ENCODE data around the gene AXIN2. TPM values are rescaled to one million over a fixed set of nuclear protein-coding genes. Genes with fewer than 3 reads are reported as not detected.

The AXIN2 gene
- total and polyA plus RNA-seq, 10 of the 15 experiments (the other 5 are each of a cell fraction or from before 2014, with no cell fraction given) = 0.47 to 7.8 (median 3.1) TPM

- Histone ChIP-seq H3K9ac (ENCODE audit: control insufficient read depth, insufficient read depth, low read length) (no peak overlapping the region; the same call in 1 of the 2 replicates), H3K79me2 (ENCODE audit: control insufficient read depth, insufficient read depth, low read length) (no peaks in the 10 kb centered on the region), H3K4me3 (no peak overlapping the region), H2AFZ (ENCODE audit: control insufficient read depth, low read depth, low read length) (peak overlapping the region; percentile 11; the same call in 1 of the 2 replicates), H3K27me3 (replicated peaks in 1 of 2; ENCODE audit: control insufficient read depth in 2 of 2, insufficient read depth in 2 of 2, low read length in 1 of 2) (no peaks in the 10 kb centered on the region), H3K36me3 (ENCODE audit: control insufficient read depth in 2 of 2, insufficient read depth in 2 of 2, low read length in 1 of 2) (no peaks in the 10 kb centered on the region), H3K27ac (ENCODE audit: control insufficient read depth, insufficient read depth) (no peak overlapping the region), H3K4me1 (ENCODE audit: control insufficient read depth, insufficient read depth, low read length) (no peaks in the 10 kb centered on the region), H3K9me3 (replicated peaks; ENCODE audit: control insufficient read depth, insufficient read depth, low read length) (no peaks in the 10 kb centered on the region; the same call in 2 of the 3 replicates), H4K20me1 (ENCODE audit: control insufficient read depth, insufficient read depth) (no peaks in the 10 kb centered on the region), H3K4me2 (ENCODE audit: control insufficient read depth, insufficient read depth) (no peak overlapping the region)
- RAD21 ChIA-PET (ENCODE audit: unreplicated experiment) = no interaction called here
- SMC1A ChIA-PET (ENCODE audit: uncharacterized antibody, unreplicated experiment) = interaction anchor here (1.1 kb wide), 1 partner anchor 114 kb away, joined by 3 read pairs; no protein-coding TSS in a partner anchor
- peak; percentile 58 for ATAC-seq
- DNase-seq (ENCODE audit: low read depth, low spot score) = no peak
- POLR2A ChIA-PET = no interaction called here
- no peak for FAIRE-seq
- intact Hi-C loops (cut with micrococcal nuclease; ENCODE audit: unreplicated experiment) = no loop called here
- in situ Hi-C loops (cut with MboI) = no loop called here
- BruUV-seq (replicated peaks) = no TSS peak
- TF ChIP-seq WRNIP1 (IDR thresholded peaks at IDR 0.05; ENCODE audit: borderline replicate concordance, low read depth, low read length) (no peak), NFYB (IDR thresholded peaks at IDR 0.05; ENCODE audit: insufficient read depth, low read depth, low read length) (peak; percentile 69), JUNB (IDR thresholded peaks at IDR 0.05) (no peak), ZNF687 (IDR thresholded peaks at IDR 0.05) (no peak), SMAD5 (IDR thresholded peaks at IDR 0.05; ENCODE audit: low read depth) (no peak), RAD51 (IDR thresholded peaks at IDR 0.05) (0 out of 2 replicates have a peak, but pooled peaks have one; percentile 34), HDAC6 (IDR thresholded peaks at IDR 0.05; ENCODE audit: unreplicated experiment) (no peak), POU2F2 (IDR thresholded peaks at IDR 0.05; ENCODE audit: borderline replicate concordance, low read depth, low read length) (no peak), NR2C1 (IDR thresholded peaks at IDR 0.05) (no peak), CREM (IDR thresholded peaks at IDR 0.05; ENCODE audit: low read depth) (no peak)
- TF ChIP-seq, protein P1, sequence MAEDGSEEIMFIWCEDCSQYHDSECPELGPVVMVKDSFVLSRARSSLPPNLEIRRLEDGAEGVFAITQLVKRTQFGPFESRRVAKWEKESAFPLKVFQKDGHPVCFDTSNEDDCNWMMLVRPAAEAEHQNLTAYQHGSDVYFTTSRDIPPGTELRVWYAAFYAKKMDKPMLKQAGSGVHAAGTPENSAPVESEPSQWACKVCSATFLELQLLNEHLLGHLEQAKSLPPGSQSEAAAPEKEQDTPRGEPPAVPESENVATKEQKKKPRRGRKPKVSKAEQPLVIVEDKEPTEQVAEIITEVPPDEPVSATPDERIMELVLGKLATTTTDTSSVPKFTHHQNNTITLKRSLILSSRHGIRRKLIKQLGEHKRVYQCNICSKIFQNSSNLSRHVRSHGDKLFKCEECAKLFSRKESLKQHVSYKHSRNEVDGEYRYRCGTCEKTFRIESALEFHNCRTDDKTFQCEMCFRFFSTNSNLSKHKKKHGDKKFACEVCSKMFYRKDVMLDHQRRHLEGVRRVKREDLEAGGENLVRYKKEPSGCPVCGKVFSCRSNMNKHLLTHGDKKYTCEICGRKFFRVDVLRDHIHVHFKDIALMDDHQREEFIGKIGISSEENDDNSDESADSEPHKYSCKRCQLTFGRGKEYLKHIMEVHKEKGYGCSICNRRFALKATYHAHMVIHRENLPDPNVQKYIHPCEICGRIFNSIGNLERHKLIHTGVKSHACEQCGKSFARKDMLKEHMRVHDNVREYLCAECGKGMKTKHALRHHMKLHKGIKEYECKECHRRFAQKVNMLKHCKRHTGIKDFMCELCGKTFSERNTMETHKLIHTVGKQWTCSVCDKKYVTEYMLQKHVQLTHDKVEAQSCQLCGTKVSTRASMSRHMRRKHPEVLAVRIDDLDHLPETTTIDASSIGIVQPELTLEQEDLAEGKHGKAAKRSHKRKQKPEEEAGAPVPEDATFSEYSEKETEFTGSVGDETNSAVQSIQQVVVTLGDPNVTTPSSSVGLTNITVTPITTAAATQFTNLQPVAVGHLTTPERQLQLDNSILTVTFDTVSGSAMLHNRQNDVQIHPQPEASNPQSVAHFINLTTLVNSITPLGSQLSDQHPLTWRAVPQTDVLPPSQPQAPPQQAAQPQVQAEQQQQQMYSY (CRISPR knock-in tag; IDR thresholded peaks at IDR 0.05) = no peak
- TF ChIP-seq, protein P2, sequence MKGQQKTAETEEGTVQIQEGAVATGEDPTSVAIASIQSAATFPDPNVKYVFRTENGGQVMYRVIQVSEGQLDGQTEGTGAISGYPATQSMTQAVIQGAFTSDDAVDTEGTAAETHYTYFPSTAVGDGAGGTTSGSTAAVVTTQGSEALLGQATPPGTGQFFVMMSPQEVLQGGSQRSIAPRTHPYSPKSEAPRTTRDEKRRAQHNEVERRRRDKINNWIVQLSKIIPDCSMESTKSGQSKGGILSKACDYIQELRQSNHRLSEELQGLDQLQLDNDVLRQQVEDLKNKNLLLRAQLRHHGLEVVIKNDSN (IDR thresholded peaks at IDR 0.05; ENCODE audit: borderline replicate concordance, extremely low read length, insufficient read depth, low read depth, low read length) = peak; percentile 58
- 23% methylated on average over 4 of the region's 4 CpGs for WGBS (ENCODE audit: insufficient coverage, insufficient replicate concordance, low lambda C conversion rate, missing lambda C conversion rate)
- CTCF ChIA-PET = interaction anchor here (1.3 kb wide), 1 partner anchor 10 kb away, joined by 3 read pairs; no protein-coding TSS in a partner anchor
These were observed 33.7 kb upstream of the AXIN2 start for GRCh38 chr17:65595071-65595656.
